ENCODE measurements around the gene NUP214.

Gene NUP214

GRCh38 chr9:131226226-131226625 lies 100.8 kb downstream of the NUP214 start:
- H3K4me3 ChIP-seq (ENCODE audit: low read length): no peak overlapping the region
- TF ChIP-seq CTCF (conservative IDR thresholded peaks at IDR 0.05; ENCODE audit: low read length): no peak
- no peak for DNase-seq (ENCODE audit: low read depth)

DNA sequence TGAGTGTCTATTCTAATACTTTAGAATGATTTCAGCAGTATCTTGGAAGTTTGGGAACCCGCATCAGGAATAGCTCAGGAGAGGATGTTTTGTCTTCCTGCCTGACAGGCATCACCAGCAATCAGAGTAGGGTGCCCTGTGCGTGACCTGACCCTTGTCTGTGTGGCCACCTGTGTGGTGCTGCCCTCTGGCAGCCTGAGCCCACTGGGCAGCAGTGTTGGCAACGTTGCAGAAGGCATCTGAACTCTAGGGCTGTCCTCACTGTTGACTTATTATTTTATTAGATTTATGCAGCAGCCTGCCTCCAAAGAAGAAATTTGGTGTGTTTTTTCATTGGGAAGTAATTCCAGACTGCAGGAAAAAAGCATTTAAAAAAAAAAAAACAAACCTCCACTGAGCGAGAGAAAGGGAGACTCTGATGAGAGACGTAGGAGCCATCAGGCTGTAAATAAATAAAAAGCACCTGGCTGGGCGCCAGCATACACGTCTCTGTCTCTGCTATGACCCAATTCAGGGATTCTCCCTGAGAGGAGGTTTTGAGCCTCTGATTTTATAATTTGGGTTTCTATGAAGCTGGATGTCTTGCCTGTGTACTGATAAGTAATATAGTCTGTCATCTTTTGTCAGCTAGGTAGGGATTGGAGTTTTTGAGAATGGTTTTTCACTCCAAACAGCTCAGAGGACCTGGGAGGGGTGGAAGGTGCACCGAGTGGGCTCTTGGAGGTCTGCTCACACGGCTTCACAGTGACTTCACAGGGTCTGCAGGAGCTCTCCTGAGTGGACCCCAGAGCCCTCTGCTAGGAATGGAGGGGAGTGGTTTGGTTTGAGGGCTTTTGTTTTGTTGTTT lies 101.9 kb downstream of the NUP214 start:
- H3K4me3 ChIP-seq (ENCODE audit: low read length): no peak overlapping the region
- TF ChIP-seq CTCF (conservative IDR thresholded peaks at IDR 0.05; ENCODE audit: low read length): no peak
- DNase-seq (ENCODE audit: low read depth): no peak

GRCh38 chr9:131227959-131228460 lies 102.6 kb downstream of the NUP214 start:
- DNase-seq (ENCODE audit: low read depth): no peak

GRCh38 chr9:131228988-131229387 lies 103.6 kb downstream of the NUP214 start:
- no peak for TF ChIP-seq CTCF (conservative IDR thresholded peaks at IDR 0.05; ENCODE audit: low read length)
- H3K4me3 ChIP-seq (ENCODE audit: low read length): no peak overlapping the region
- DNase-seq (ENCODE audit: low read depth): no peak

More at GRCh38 chr9:131227959-131228460, 102.6 kb downstream of the NUP214 start:
- H3K4me3 ChIP-seq (ENCODE audit: low read length): no peak overlapping the region
- no peak for TF ChIP-seq CTCF (conservative IDR thresholded peaks at IDR 0.05; ENCODE audit: low read length)

DNA sequence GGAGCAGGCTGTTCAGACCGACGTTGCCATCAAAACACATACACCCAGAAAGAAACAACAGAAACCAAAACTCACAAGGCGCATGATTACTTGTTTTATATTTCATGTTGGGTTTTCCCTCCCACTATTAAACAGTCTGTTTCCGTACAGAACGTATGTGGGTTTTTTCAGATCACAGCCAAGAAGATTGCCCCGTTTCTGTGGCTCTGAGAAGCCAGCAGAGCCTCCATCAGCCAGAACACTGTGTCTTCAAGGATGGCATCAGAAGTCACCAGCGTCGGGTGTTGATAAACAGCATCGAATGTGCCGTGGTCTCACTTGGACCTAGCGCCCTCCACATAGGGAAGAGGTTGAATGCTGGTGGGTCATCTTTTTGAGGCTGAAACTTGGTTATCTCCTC lies 108.2 kb downstream of the NUP214 start:
- no peak for TF ChIP-seq CTCF (conservative IDR thresholded peaks at IDR 0.05; ENCODE audit: low read length)
- DNase-seq (ENCODE audit: low read depth): no peak

DNA sequence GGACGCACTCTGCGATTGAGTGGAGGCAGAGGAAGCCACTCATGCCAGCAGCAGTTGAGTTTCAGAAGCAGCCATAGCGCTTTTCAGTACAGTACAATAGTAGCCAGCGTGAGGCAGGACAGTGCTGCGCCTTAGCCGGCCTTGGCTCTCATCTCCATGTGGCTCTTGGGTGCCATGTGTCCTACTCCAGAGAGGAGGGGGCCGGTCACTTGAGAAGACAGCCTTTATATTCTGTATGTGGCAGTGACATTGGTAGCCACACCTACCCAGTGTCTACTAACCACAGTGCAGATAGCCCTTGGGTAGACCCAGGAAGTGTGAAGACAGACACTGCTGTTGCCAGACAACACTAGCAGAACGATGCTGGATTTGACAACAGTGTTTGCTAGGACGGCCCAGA lies 108.6 kb downstream of the NUP214 start:
- H3K4me3 ChIP-seq (ENCODE audit: low read length): no peak overlapping the region
- DNase-seq (ENCODE audit: low read depth): no peak
- no peak for TF ChIP-seq CTCF (conservative IDR thresholded peaks at IDR 0.05; ENCODE audit: low read length)

More for the DNA sequence above, 108.2 kb downstream of the NUP214 start:
- H3K4me3 ChIP-seq (ENCODE audit: low read length): no peak overlapping the region

Measured in AG10803 (cell line).